Fibroblast of skin of right quadriceps (primary cell): ENCODE data around the gene FN3KRP.
A peak's percentile ranks its signal among the peaks of the same experiment; 100 is the strongest.

ENCODE experiments used
- DNase-seq: peaks from one replicate; pipeline ENCODE4 v3.0.0-alpha.2; 2013

The FN3KRP gene

DNA sequence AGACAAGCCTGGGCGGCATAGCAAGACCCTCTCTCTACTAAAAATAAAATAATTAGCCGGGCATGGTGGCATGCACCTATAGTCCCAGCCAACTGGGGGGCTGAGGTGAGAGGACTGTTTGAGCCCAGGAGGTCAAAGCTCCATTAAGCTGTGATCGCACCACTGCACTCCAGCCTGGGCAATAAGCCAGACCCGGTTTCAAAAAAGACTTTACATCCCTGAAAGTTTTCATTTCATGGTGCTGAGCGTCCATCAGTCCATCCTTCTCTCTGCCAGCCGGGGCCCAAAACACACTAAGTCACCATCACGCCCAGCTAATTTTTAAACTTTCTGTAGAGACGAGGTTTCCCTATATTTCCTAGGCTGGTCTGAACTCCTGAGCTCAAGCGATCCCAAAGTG, 28.6 kb upstream of the FN3KRP start:
- no peak for DNase-seq

GRCh38 chr17:82689077-82689476, 27.4 kb upstream of the FN3KRP start:
- DNase-seq: no peak

GRCh38 chr17:82690786-82691489, 25.6 kb upstream of the FN3KRP start:
- no peak for DNase-seq

DNA sequence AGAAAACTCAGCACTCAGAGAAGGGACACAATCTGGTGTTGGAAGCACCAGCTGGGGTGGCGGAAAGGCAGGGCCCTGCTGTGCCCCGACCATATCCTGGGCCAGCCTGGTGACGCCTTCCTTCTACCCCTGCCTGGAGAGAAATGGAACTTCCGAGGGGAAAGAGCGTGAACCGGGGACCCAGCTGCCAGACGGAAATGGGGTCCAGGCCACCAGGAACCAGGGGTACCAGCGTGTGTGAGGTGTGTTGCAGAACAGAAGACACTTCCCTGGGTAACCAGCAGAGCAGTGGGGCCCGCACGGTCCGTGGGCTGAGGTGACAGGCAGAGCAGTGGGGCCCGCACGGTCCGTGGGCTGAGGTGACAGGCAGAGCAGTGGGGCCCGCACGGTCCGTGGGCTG, 24.8 kb upstream of the FN3KRP start:
- no peak for DNase-seq

GRCh38 chr17:82692268-82692667, 24.2 kb upstream of the FN3KRP start:
- no peak for DNase-seq

GRCh38 chr17:82693168-82693867, 23.2 kb upstream of the FN3KRP start:
- DNase-seq: no peak

DNA sequence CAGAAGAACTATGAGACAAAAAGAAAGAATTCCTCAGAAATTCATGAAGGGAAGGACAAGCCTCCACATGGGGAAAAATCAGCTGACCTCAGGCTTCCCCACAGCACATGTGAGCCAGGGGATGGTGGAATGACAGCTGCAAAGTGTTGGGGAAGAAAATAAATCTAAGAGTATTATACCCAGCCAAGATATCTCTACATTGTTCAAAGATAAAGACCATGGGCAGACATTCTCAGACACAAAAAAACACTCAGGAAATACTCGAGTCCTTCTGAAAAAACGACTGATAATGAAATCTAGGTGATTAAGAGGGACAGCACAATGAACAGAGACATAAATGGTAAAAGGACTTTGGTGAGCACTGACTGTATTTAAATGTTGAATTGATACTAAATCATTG, 21.9 kb upstream of the FN3KRP start:
- no peak for DNase-seq

DNA sequence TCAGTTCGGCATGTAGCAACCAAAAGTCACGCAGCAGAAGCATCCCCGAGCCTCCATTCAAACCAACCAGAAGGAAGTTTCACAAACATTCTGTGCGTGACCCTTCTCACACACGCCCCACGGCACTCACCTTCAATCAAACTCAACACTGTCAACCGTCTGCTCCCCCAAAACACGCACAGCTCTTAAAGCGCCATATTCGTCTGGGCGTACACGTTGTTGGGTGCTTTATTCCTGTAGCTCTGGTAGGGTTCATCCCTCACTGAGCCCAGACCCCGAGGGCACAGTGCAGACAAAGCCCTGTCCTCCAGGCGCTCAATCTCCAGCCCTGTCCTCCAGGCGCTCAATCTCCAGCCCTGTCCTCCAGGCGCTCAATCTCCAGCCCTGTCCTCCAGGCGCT, 20.2 kb upstream of the FN3KRP start:
- no peak for DNase-seq

- no peak for DNase-seq
Measured at GRCh38 chr17:82696916-82697807, 19.3 kb upstream of the FN3KRP start.

DNA sequence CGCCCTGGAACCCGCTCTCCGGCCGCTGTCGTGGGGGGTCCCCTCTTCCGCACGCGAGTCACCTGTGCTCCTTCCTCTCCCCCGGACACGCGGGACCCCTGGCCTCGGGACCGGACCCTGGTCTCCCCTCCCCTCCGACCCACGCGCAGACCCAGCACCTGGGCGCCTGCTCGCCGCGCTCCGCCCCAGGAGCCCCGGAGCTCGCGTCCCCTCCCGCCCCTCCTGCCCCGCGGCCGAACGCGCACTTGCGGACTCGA, 18.8 kb upstream of the FN3KRP start:
- DNase-seq: no peak

DNA sequence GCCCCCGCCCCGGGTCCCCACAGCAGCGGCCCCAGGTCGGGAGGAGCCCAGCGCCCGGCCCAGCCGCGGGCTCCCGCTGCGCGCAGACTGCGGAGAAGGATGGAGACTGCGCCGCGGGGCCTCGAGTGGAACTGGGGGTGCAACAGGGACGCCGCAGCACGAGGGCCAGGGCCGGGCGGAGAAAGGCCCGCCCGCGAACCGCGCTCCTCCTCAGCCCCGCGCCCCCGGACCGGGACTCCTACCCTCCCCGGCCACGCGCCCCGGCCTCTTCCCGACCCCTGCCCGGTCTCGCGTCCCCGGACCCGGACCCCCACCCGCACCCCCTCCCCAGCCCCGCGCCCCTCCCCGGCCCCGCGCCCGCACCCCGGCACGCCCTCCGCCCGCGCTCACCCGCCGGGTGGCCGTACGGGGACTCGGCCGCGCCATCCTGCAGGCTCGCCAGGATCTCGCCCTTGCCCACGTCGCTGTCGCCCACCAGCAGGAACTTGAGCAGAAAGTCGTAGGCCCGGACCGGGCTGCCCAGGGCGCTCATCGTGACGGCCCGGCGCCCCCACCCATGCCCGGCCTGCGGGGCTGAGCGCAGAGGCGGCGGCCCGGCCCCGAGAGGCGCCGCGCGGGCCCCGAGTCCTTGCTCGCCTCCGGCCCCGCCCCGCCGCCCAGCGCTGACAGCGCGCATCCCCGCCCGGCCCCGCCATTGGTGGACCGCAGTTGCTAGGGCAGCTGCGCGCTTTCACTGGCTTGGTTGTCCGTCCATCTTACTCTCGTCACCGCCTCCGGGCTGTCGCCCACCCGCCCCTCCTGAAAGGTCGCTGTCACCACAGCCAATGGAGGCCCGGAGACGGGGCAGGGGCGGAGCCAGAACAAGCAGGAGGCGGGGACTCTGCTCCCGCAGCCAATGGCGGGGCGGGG, 18.2 kb upstream of the FN3KRP start, which contains the start of gene RAB40B:
Gene RAB40B, minus strand, starts transcription at position 634 of the 909 bp plus-strand sequence. Its CDS starts 102 bp downstream, at position 532.
- peak; percentile 98 for DNase-seq

- DNase-seq: no peak
Measured at GRCh38 chr17:82698974-82699442, 17.5 kb upstream of the FN3KRP start.

DNA sequence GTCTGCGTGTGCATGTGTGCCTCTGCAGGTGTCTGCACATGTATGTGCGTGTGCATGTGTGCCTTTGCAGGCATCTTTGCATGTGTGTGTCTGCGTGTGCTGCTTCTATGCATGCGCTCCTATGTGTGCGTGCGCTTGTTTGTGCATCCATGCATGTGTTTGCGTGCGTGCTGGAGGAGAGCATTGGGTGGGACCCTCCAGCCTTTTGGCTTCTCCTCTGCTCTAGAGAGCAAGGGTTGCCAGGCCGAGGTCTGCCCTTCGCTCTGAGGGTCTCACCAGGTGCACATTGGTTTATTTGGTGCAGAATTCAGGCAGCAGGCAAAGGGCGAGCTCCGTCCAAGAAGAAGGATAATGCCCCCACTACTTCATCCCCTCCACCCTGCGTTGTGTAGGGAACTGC, 17.0 kb upstream of the FN3KRP start:
- no peak for DNase-seq

DNA sequence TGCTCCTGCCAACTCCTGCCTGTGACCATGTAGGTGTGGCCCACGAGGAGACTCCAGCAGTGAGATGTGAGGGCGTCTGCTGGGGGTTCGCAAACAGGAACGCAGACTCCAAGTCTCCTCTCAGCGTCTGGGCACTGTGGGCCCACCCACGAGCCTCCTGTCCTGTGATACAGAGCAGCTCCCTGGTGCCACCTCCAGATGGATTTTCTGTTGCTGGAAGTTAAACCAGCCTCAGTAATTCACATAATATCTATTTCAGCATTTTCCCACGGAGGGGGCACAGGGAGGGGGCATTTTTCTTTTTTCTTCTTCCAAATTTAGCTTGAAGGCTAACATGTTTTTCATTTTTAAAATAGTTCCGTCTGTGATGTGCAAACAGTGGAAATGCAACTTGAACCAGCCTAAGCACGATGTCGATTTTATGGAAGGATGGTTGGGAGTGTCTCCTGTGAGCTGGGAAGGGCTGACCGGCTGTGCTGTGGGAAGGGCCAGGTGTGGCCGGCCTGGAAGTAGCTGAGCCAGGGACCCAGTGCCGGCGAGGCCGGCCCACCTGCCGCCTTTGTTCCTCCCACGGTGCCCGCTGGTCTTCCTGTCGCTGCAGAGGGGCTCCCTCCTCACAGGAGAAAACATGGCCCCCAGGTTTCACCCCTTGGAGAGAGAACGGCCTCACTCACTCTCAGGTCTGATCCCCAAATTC, 14.1 kb upstream of the FN3KRP start:
- DNase-seq: no peak

DNA sequence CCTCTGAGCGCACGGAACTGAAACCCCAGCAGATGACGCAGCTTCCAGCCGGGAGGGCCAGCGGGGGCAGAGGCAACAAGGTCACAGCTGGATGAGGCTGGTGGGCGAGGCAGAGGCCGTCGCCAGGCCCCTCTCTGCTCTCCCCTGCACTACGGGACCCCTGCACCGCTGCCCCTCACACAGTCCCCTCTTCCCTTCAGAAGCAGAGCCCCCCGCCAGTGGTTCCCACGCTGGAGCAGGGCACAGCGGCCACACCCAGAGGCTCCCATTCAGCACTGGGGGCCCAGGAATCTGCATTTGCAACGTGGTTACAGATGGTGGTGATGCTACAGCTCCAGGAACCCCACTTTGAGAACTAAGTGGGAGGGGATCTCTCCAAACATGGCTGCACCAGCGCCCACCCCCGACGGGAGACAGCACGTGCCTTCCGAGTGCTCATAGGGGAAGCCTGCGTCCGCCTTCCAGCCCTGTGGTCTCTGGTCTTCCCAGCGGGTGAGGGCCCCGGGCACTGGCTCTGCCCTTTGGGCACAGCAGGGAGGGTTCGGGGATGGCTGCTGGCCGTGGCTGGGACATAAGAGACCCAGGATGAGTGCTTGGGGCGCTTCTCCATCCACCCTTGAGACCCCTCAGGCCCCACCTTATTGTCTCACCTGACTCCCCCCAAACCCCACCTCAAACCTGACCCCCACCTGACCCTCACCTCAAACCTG, 13.3 kb upstream of the FN3KRP start:
- no peak for DNase-seq

GRCh38 chr17:82703935-82704865, 12.3 kb upstream of the FN3KRP start:
- DNase-seq: no peak

GRCh38 chr17:82704886-82705285, 11.6 kb upstream of the FN3KRP start:
- DNase-seq: no peak

DNA sequence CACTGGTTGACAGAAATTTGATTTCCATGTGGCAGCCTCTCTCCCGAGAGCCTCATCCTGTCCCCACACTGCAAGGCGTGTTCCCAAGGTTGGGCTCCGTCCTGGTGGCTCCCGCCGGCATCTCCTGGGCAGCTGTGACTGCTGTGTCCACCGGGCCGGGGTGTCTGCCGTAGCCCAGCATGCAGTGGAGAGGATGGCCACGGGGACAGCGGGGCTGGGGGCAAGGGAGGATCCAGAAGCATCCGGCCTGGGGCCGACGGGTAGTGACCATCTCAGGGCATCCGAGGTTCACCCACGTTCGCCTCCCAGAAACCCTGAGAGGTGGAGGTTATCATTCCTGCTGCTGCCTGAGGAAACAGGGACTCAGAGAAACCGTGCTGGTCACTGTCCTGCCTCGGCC, 10.8 kb upstream of the FN3KRP start:
- DNase-seq: no peak

GRCh38 chr17:82709024-82709675, 7.4 kb upstream of the FN3KRP start:
- no peak for DNase-seq
